HG02571 (cell line): ENCODE results near the gene OVAAL.

Experiments
- ATAC-seq: cut with Tn5 transposase; IDR thresholded peaks from one replicate; pipeline ENCODE4 v1.9.1; 2021; ENCODE audit warnings: mild to moderate bottlenecking, moderate library complexity; ENCODE audit not compliant: unreplicated experiment

Gene OVAAL

GRCh38 chr1:180603223-180603849, 44.6 kb downstream of the OVAAL start:
- no peak for ATAC-seq

- ATAC-seq: no peak
These were observed 45.1 kb downstream of the OVAAL start for GRCh38 chr1:180603850-180604226.

- ATAC-seq: no peak
These were observed 47.4 kb downstream of the OVAAL start for GRCh38 chr1:180606155-180606554.

GRCh38 chr1:180609643-180610555, 51.1 kb downstream of the OVAAL start:
- no peak for ATAC-seq

GRCh38 chr1:180610556-180611015, 51.8 kb downstream of the OVAAL start:
- no peak for ATAC-seq

GRCh38 chr1:180611016-180611930, 52.5 kb downstream of the OVAAL start:
- no peak for ATAC-seq

GRCh38 chr1:180612632-180613031, 53.9 kb downstream of the OVAAL start:
- ATAC-seq: no peak

- ATAC-seq: no peak
These were observed 56.0 kb downstream of the OVAAL start for GRCh38 chr1:180614730-180615129.

- ATAC-seq: no peak
These were observed 56.9 kb downstream of the OVAAL start for GRCh38 chr1:180615493-180616290.
